Loucy (cell line): ENCODE results near the gene GRAMD4.

Experiments
- H2AFZ ChIP-seq: fragments of 200-600 bp; sonication (generic); 2 replicates; pipeline ENCODE4 v1.6.0; 2016; ENCODE audit warnings: antibody characterized with exemption, mild to moderate bottlenecking, low read length, moderate library complexity
- H3F3A ChIP-seq: fragments of 200-600 bp; 2 replicates; pipeline ENCODE4 v1.6.0; 2016; ENCODE audit warnings: antibody characterized with exemption, low read depth, mild to moderate bottlenecking
- H3K27me3 ChIP-seq: fragments of 200-600 bp; sonication (generic); 2 replicates; pipeline ENCODE4 v1.6.1; 2014; ENCODE audit warnings: low read length, mild to moderate bottlenecking; ENCODE audit not compliant: insufficient read depth, poor library complexity, severe bottlenecking
- H3K36me3 ChIP-seq: fragments of 200-600 bp; sonication (generic); 2 replicates; pipeline ENCODE4 v1.6.1; 2016; ENCODE audit warnings: low read length; ENCODE audit not compliant: insufficient read depth
- H3K4me1 ChIP-seq: fragments of 200-600 bp; sonication (generic); 2 replicates; pipeline ENCODE4 v1.5.1; 2014; ENCODE audit warnings: low read length, mild to moderate bottlenecking; ENCODE audit not compliant: insufficient read depth, poor library complexity, severe bottlenecking
- H3K4me2 ChIP-seq: fragments of 200-600 bp; sonication (generic); 2 replicates; pipeline ENCODE4 v1.6.0; 2014; ENCODE audit warnings: antibody characterized with exemption, low read length, low read depth, mild to moderate bottlenecking; ENCODE audit not compliant: poor library complexity, severe bottlenecking
- H3K4me3 ChIP-seq: fragments of 200-600 bp; sonication (generic); 2 replicates; pipeline ENCODE4 v1.5.1; 2014; ENCODE audit warnings: low read length, mild to moderate bottlenecking, mixed read lengths; ENCODE audit not compliant: poor library complexity, severe bottlenecking
- H3K79me2 ChIP-seq: fragments of 200-600 bp; sonication (generic); 2 replicates; pipeline ENCODE4 v1.6.1; 2014; ENCODE audit warnings: low read length; ENCODE audit not compliant: insufficient read depth
- H3K9ac ChIP-seq: fragments of 200-600 bp; sonication (generic); 2 replicates; pipeline ENCODE4 v1.6.0; 2014; ENCODE audit warnings: mild to moderate bottlenecking, low read depth, low read length, moderate library complexity; ENCODE audit not compliant: poor library complexity, severe bottlenecking
- H3K9me2 ChIP-seq: fragments of 200-600 bp; sonication (generic); replicated peaks from 2 replicates; pipeline ENCODE4 v1.6.1; 2016; ENCODE audit warnings: low read depth, low read length, mixed read lengths
- H3K9me3 ChIP-seq: fragments of 200-600 bp; sonication (generic); 2 replicates; pipeline ENCODE4 v1.6.1; 2014; ENCODE audit warnings: mild to moderate bottlenecking, antibody characterized with exemption, low read length, low read depth; ENCODE audit not compliant: insufficient read depth
- H4K20me1 ChIP-seq: fragments of 200-600 bp; sonication (generic); 2 replicates; pipeline ENCODE4 v1.6.0; 2014; ENCODE audit warnings: antibody characterized with exemption, low read length, mild to moderate bottlenecking; ENCODE audit not compliant: insufficient read depth, poor library complexity, severe bottlenecking
- EZH2phosphoT487 ChIP-seq: fragments of 200-600 bp; IDR thresholded peaks from 2 replicates; pipeline ENCODE4 v1.6.1; 2018; ENCODE audit warnings: antibody characterized with exemption, mild to moderate bottlenecking, moderate library complexity, borderline replicate concordance
- TF ChIP-seq, protein P1 (sequence below): fragments of 200-600 bp; sonication (generic); conservative IDR thresholded peaks from 2 replicates; pipeline ENCODE4 v1.5.1; 2014; ENCODE audit warnings: mild to moderate bottlenecking, antibody characterized with exemption, low read length

GRAMD4 gene

DNA sequence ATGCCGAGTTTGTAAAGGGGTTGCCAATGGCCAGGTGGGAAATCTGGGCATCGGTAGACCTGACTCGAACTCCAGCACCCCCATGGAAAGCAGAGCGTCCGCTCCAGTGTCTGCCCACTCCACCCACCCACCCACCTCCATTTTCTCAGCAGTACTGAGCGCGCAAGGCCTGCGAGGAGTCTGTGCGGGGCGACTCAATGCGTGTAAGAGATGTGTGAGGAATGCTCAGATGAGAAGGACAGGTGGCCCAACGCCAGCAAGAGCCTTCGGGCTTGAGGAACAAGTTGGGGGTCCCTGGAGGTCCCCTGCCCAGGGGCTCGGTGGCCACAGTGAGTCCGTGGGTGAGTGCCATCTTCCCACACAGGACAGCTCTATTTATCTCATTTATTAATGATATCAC, 67.3 kb downstream of the GRAMD4 start:
- Histone ChIP-seq H3K4me2 (no peak overlapping the region), H4K20me1 (no peaks in the 10 kb centered on the region), H3F3A (no peaks in the 10 kb centered on the region), H3K9me2 (no peaks in the 10 kb centered on the region), H3K27me3 (no peaks in the 10 kb centered on the region), H3K4me1 (peaks cover 3% of the 10 kb centered on the region), H2AFZ (no peak overlapping the region), H3K4me3 (no peak overlapping the region), H3K79me2 (no peaks in the 10 kb centered on the region), H3K36me3 (peaks cover 49% of the 10 kb centered on the region; the same call in 1 of the 2 replicates), H3K9me3 (no peaks in the 10 kb centered on the region), H3K9ac (no peak overlapping the region)
- no peak for TF ChIP-seq EZH2phosphoT487
- TF ChIP-seq, protein P1, sequence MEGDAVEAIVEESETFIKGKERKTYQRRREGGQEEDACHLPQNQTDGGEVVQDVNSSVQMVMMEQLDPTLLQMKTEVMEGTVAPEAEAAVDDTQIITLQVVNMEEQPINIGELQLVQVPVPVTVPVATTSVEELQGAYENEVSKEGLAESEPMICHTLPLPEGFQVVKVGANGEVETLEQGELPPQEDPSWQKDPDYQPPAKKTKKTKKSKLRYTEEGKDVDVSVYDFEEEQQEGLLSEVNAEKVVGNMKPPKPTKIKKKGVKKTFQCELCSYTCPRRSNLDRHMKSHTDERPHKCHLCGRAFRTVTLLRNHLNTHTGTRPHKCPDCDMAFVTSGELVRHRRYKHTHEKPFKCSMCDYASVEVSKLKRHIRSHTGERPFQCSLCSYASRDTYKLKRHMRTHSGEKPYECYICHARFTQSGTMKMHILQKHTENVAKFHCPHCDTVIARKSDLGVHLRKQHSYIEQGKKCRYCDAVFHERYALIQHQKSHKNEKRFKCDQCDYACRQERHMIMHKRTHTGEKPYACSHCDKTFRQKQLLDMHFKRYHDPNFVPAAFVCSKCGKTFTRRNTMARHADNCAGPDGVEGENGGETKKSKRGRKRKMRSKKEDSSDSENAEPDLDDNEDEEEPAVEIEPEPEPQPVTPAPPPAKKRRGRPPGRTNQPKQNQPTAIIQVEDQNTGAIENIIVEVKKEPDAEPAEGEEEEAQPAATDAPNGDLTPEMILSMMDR, result no peak

DNA sequence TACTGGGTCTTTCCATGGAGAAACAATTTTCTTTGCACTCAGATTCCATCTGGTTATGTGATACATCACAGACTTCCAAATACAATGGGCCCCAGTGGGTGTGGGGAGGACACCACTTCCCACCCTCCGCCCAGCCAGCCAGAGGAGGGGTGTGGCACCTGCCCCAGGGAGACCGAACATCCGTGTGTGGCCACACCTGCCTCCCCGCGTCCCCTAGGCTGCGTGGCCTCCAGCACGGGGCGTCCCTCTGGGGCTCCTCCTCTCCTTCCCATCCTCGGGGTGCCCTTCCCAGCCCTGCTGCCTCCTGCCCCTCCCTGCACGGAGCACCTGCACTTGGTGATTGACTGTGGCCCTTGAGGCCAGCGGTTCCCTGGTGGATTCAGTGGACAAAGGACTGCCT, 68.8 kb downstream of the GRAMD4 start:
- TF ChIP-seq EZH2phosphoT487, result no peak
- TF ChIP-seq, protein P1, result no peak

DNA sequence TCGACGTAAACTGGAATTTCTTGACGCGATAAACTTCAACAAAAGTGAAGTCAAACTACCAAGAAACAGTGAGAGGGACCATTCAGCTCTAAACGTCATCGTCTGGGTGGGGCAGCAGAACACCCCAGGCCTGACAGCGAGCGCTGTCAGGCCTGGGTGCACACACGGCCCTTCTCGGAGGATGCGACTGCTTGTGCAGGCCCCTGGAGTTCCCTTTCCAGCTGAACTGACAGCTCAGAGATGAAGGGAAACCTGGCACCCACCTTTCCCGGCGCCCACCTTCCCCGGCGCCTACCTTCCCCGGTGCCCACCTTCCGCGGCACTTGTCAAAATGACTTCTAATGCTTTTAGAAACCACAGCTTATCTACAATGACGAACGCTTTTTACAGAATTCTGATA, 70.0 kb downstream of the GRAMD4 start:
- Histone ChIP-seq H3K9me3 (no peaks in the 10 kb centered on the region), H3K9me2 (no peaks in the 10 kb centered on the region), H3K36me3 (peaks cover 71% of the 10 kb centered on the region; the same call in 1 of the 2 replicates), H3K4me1 (peaks cover 3% of the 10 kb centered on the region), H3K9ac (no peak overlapping the region), H3F3A (no peaks in the 10 kb centered on the region), H3K79me2 (no peaks in the 10 kb centered on the region), H3K4me2 (no peak overlapping the region), H4K20me1 (no peaks in the 10 kb centered on the region), H2AFZ (no peak overlapping the region), H3K27me3 (no peaks in the 10 kb centered on the region), H3K4me3 (no peak overlapping the region)
- TF ChIP-seq, protein P1, result no peak
- TF ChIP-seq EZH2phosphoT487, result no peak

More for the DNA sequence above, 68.8 kb downstream of the GRAMD4 start:
- Histone ChIP-seq H3F3A (no peaks in the 10 kb centered on the region), H3K79me2 (no peaks in the 10 kb centered on the region), H3K4me3 (no peak overlapping the region), H3K9ac (no peak overlapping the region), H2AFZ (no peak overlapping the region), H3K27me3 (no peaks in the 10 kb centered on the region), H4K20me1 (no peaks in the 10 kb centered on the region), H3K9me2 (no peaks in the 10 kb centered on the region), H3K4me2 (no peak overlapping the region), H3K9me3 (no peaks in the 10 kb centered on the region), H3K36me3 (peaks cover 59% of the 10 kb centered on the region; the same call in 1 of the 2 replicates), H3K4me1 (peaks cover 3% of the 10 kb centered on the region)
